NCI-H2029 treated with DMSO at 0.1 percent for 48 hours (cell line): ENCODE data around the gene MLKL.

Experiments
- DNase-seq: peaks from one replicate; lab custom pipeline; 2025; lab: John Stamatoyannopoulos, UW

MLKL gene

DNA sequence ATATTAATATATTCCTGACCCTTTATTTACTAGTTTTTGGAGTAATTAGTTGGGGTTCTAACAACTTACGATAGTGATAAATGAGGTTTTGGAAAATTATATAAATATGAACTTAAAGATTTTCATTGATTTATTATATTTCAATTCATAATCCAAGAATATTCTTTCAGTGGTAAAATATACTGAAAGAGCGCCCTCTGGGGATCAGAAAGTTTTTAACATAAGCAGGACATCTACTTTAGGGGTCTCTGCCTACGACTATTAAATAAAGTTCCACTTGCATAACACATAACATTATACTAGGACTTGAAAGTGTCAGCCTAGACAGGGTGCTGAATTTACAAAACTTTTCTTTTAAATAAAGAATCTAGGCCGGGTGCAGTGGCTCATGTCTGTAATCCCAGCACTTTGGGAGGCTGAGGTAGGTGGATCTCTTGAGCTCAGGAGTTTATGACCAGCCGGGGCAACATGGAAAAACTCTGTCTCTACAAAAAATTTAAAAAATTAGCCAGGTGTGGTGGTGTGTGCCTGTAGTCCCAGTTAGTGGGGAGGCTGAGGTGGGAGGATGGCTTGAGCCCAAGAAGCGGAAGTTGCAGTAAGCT, 49.6 kb downstream of the MLKL start:
- no peak for DNase-seq

DNA sequence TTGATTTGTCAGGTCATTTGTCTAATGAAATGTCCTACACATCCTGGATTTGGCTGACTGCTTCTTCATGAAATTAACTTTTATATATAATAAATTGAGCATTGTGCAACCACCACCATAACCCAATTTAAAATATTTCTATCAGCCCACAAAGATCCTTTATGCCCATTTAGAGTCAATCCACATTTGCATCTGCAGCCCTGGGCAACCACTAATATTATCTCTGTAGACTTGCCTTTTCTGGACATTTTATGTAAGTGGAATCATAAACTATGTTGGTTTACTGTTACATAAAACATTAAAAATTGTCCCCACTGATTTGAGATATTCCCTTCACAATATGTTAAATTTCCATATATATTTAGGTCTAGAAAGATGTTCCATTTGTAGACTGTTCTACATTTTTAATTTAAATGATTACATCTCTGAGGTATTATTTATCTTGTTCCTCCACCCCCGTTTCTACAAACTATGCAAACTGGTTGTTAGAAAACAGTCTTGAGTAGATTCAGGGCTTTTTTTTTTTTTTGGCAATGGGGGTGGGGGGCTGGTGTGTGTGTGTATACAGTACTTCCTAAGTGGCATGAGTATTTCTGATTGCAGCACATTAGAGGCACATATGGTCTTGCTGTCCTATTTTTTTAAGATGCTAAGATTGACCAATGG, 50.7 kb downstream of the MLKL start:
- DNase-seq = no peak

DNA sequence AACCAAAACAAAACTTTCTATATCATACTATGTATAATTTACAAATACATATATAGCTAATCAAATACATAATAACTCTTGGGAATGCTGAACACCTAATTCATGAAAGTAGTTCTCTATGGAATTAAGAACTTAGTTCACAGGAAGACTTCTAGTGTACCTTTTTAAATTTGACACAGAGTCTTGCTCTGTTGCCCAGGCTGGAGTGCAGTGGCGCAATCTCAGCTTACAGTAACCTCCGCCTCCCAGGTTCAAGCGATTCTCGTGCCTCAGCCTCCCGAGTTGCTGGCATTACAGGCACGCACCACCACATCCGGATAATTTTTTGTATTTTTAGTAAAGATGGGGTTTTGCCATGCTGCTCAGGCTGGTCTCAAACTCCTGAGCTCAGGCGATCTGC, 58.7 kb downstream of the MLKL start:
- DNase-seq = no peak

DNA sequence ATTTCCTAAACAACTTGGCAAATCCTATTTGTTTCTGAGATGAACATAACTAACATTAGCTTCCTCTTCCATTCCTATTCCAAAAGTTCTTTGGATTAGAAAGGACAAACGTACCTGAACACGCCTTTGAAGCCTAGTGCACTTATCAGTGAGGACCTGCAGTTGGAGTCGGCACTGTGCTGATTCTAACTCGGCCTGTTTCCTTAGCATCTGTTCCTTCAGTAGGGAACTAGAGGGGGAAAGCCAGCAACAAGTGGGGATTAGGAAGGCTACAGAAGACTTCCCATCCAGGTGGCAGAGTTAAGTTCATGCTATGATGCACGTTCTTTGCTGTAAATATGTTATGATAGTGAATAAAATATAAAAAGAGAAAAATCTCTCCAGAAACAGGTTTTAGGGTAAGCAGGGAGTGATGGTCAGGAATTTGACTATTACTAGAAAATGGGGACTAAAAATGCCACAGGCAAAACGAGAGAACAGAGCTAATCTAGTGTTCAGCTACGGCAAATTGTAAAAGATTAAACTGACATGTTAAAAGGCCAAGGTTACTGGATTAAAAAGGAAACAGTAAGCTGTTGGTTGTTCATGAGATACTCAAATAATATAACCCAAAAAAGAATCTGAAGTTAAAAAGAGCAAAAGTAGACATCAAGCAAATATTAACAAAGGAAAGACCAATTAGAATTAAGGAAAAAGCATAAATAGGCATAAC, 62.8 kb downstream of the MLKL start:
- no peak for DNase-seq

DNA sequence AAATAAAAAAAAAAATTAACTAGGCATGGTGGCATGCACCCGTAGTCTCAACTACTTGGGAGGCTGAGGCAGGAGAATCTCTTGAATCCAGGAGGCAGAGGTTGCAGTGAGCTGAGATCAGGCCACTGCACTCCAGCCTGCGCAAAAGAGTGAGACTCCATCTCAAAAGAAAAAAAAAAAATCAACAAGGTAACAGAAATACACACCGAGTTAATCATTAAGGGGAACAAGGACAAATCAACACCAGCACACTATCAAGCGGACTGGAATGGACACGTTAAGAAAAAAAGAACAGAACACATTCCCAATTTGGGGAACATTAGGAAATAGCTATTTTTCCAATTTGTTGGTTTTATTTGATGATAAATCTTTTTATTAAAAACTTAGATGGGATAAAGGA, 65.4 kb downstream of the MLKL start:
- no peak for DNase-seq

DNA sequence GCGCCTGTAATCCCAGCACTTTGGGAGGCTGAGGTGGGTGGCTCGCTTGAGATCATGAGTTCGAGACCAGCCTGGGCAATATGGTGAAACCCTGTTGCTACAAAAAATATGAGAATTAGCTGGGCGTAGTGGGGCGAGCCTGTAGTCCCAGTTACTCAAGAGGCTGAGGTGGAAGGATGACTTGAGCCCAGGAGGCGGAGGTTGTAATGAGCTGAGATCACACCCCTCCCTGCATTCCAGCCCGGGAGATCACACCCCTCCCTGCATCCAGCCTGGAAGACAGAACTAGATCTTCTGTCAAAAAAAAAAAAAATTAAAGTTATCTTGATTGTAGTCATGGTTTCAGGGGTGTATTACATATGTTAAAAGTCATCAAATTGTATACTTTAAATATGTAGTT, 67.0 kb downstream of the MLKL start:
- no peak for DNase-seq

DNA sequence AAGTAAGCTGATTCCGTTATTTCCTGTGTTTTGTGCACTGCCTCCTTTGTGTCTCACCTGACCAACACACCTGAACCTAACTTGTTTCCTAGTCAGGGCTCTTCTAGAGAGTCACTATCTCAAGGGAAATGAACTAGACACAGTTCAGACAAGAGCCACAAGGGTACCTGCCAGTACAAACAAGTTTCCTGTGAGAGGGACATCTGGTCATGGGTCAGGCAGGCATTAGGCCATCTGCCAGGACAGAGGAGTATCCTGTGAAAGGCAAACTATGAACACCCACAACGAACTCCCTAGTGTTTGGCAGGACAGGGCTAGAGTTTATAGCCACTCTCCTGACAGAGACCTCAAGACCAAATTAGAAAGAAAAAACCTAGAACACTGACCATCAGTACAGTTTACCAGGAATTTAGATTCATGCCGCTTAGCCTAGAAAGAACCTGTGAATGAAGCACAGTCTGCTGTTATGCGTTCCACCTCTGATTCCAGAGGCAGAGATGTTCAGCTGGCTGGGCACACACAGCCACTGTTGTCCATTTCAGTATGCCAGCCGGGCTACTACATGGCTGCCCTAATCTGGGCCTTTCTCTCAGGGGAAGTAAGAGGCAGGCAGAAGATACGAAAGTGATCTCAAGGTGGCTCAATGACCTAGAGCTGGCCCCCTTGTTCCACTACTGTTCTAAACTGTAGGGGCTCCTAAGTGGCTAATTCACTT, 73.0 kb downstream of the MLKL start:
- DNase-seq = no peak

DNA sequence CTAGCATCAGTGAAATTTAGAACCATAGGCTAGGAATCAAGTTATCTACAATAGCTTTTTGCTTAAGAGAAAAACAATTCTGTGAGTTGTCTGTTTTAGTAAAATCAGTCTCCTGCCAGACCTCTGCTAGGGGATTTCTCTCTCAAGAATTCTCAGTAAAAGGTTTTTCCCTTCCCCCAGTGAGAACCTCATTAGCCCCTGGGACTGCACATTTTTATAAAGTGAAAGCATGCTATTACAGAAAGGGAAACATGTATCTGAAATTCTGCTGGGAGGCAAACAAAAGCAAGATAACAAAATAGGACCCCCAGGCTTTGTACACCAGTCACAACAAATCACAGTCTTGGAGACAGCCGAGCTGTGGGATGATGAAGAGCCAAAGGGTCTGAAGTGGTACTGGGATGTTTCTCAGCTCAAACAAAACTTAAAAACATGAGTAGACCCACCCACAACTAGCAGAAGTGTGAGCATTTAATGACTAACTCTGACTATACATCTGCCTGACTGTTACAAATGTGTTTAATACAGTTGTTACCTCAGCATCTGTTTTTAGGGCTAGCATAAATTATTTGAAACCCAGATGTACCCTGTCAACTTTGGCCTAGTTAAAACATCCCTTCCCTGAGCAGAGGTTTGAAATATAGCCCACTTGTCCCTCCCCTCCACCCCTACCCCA, 73.8 kb downstream of the MLKL start:
- DNase-seq = no peak

DNA sequence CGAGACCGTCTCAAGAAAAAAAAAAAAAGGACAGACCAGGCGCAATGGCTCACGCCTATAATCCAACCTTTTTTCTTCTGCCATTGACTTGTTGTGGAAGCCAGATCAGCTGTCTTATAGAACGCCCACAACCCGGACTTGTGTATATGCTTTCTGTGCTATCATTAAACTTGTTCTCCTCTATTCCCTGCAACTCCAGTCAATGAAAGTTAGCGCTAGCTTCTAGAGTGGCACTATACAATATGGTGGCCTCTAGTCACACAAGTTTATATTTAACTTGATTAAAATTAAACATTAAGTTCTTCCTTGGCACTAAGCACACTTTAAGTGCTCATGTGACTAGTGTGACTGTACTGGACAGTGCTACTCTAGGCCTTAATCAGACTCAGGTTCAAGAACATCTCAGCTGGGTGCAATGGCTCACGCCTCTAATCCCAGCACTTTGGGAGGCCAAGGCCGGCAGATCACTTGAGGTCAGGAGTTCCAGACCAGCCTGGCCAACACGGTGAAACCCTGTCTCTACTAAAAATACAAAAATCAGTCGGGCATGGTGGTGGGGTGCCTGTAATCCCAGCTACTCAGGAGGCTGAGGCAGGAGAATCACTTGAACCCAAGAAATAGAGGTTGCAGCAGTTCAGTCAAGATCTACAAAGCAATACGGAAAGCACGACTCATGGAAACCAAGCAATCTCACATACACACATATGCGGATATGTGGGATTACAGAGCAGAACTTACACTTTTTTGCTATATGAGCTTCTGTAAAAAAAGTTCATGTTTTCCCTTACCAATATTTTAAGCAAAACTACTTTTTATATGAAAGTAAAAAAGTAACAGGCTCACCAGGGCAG, 74.9 kb downstream of the MLKL start:
- DNase-seq = no peak

DNA sequence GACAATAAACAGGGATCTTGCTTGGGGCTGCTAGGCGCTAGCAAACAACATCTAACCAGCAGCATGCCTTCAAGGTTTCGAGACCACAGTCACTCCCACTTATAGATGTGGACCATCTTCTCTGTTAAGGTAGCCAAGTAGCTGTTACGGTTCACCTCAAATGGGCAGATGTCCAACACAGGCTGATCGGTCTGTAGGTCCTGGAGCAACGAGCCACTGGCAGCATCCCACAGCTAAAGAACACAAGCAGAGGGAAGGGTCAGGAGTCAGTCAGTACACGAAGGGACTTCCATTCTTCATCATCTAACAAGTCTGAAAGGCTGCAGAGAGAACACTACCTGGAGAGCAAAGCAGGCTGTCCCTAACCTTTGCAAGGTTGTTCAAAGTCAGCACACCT, 76.8 kb downstream of the MLKL start:
- DNase-seq = no peak

DNA sequence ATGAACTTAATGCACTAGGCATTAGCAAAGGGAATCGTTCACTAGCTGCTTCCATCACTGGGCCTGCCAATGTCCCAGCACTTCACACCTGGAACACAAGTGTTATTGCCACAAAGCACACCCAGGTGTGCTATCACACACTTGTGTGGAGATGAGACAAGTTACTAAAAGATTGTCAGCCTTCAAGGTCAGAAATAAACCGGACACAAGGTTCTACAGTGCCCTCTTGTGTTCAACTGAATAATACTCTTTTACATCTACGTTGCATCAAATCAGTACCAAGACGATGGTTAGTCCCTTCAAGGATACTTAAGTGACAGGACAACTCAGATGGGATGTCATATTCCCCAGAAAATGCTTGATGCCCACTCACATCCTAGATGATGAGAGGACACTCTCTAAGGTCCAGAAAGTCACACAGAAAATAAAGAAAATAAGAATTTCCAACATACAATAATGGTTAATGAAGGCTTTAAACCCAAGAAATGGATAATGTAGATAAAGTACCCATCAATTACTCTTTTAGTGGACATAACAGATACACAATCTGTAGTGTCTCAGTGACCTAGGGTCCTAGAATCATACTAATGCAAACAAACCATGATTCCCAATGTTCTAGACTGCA, 77.3 kb downstream of the MLKL start:
- no peak for DNase-seq

DNA sequence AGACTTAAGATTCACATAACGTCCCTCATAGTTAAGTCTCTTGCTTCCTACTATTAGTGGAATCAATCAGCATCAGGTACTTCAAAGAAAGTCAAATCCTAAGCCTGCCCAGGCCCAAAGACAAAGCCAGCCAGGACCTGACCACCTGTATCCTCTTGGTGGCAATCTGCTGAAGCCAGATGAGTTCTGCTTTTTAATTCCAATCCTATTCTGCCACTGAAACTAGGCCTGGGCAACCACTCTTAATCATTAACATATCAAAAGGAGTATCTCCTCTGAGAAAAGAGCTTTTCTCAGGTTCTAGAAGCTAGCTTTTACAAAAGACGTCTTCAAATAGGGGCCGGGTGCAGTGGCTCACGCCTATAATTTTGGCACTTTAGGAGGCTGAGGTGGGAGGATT, 78.7 kb downstream of the MLKL start:
- no peak for DNase-seq
